Measurements from ENCODE around the gene PHACTR4.
"Not testable (repeated sequence)": the region's sequence is repeated elsewhere in the genome, so short reads cannot be mapped to it uniquely, and the experiment has no call there.

Gene PHACTR4

DNA sequence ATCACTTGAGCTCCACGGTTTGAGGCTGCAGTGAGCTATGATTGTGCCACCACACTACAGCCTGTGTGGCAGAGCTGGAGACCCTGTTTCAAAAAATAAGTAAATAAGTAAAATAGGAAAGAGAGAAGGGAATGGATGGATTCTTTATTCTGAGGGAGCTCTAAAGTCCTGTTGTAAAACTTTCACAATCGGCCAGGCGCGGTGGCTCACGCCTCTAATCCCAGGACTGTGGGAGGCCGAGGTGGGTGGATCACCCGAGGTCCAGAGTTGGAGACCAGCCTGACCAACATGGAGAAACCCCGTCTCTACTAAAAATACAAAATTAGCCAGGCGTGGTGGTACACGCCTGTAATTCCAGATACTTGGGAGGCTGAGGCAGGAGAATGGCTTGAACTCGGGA is 6.1 kb downstream of the PHACTR4 start:
- Histone ChIP-seq H2BK5ac (ENCODE audit: low read depth, low read length, poor library complexity, severe bottlenecking) (peak overlapping the region; percentile 22), H3K27ac (ENCODE audit: low read length, poor library complexity, severe bottlenecking) (peak overlapping the region; percentile 98), H3K4me1 (ENCODE audit: control insufficient read depth, insufficient read depth, low read depth, low read length) (peaks cover 16% of the 10 kb centered on the region), H2AK5ac (ENCODE audit: low read length, severe bottlenecking) (peak overlapping the region; percentile 10)
- H4K91ac ChIP-seq (ENCODE audit: low read length); H3K4me2 ChIP-seq (ENCODE audit: low read length, poor library complexity, severe bottlenecking); H3K9ac ChIP-seq (ENCODE audit: low read length); H3K79me1 ChIP-seq (replicated peaks; ENCODE audit: low read length, poor library complexity, severe bottlenecking); H3K9me3 ChIP-seq (ENCODE audit: control insufficient read depth, low read length); H3K18ac ChIP-seq (ENCODE audit: low read depth in 1 of 2, low read length in 2 of 2); H4K8ac ChIP-seq (ENCODE audit: low read length); H3K4ac ChIP-seq (ENCODE audit: low read depth in 1 of 2, low read length in 2 of 2); H3K36me3 ChIP-seq (ENCODE audit: control insufficient read depth in 1 of 2, insufficient read depth in 2 of 2, low read depth in 1 of 2, low read length in 2 of 2); H2BK120ac ChIP-seq (ENCODE audit: low read depth, low read length); H3K27me3 ChIP-seq (ENCODE audit: control insufficient read depth in 1 of 2, insufficient read depth in 1 of 2, low read length in 2 of 2); H3K14ac ChIP-seq (ENCODE audit: low read length in 2 of 2); H2BK15ac ChIP-seq (ENCODE audit: low read depth, poor library complexity, severe bottlenecking); H3K4me3 ChIP-seq (ENCODE audit: insufficient read depth in 1 of 2, low read depth in 1 of 2, low read length in 2 of 2); H3K23ac ChIP-seq (ENCODE audit: low read length in 2 of 2); DNase-seq; H2AFZ ChIP-seq (ENCODE audit: low read depth, low read length); H2BK12ac ChIP-seq (ENCODE audit: low read length in 2 of 2): not testable (repeated sequence)
- WGBS = 96% methylated on average over 10 of the region's 11 CpGs

DNA sequence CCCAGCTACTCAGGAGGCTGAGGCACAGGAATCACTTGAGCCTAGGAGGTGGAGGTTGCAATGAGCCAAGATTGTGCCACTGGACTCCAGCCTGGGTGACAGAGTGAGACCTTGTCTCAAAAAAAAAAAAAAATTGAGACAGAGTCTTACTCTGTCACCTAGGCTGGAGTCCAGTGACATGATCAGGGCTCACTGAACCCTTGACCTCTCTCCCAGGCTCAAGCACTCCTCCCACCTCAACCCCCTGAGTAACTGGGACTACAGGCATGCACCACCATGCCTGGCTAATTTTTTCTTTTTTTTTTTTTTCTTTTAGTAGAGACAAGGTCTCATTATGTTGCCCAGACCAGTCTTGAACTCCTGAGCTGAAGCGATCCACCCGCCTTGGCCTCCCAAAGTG is 6.7 kb downstream of the PHACTR4 start:
- H2BK120ac ChIP-seq (ENCODE audit: low read depth, low read length) = not testable (repeated sequence)

DNA sequence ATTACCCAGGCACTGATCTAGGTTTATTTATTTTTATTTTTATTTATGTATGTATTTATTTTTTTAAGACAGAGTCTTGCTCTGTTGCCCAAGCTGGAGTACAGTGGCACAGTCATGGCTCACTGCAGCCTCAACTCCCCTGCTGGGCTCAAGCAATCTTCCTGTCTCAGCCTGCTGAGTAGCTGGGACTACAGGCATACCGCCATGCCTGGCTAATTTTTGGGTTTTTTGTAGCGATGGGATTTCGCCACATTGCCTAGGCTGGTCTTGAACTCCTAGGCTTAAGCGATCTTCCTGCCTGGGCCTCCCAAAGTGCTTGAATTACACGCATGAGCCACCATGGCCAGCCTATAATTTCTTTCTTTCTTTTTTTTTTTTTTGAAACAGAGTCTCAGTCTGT is 9.4 kb downstream of the PHACTR4 start:
- Histone ChIP-seq H2BK5ac (ENCODE audit: low read depth, low read length, poor library complexity, severe bottlenecking) (no peak overlapping the region), H4K91ac (ENCODE audit: low read length) (no peak overlapping the region), H3K27me3 (ENCODE audit: control insufficient read depth in 1 of 2, insufficient read depth in 1 of 2, low read length in 2 of 2) (no peaks in the 10 kb centered on the region), H3K9ac (ENCODE audit: low read length) (no peak overlapping the region), H4K8ac (ENCODE audit: low read length) (no peak overlapping the region), H2AK5ac (ENCODE audit: low read length, severe bottlenecking) (no peak overlapping the region), H3K23ac (ENCODE audit: low read length in 2 of 2) (no peak overlapping the region), H3K4me3 (ENCODE audit: insufficient read depth in 1 of 2, low read depth in 1 of 2, low read length in 2 of 2) (no peak overlapping the region), H3K9me3 (ENCODE audit: control insufficient read depth, low read length) (no peaks in the 10 kb centered on the region), H3K4me1 (ENCODE audit: control insufficient read depth, insufficient read depth, low read depth, low read length) (peaks cover 10% of the 10 kb centered on the region), H3K4ac (ENCODE audit: low read depth in 1 of 2, low read length in 2 of 2) (no peak overlapping the region), H3K27ac (ENCODE audit: low read length, poor library complexity, severe bottlenecking) (no peak overlapping the region), H3K4me2 (ENCODE audit: low read length, poor library complexity, severe bottlenecking) (no peak overlapping the region), H3K36me3 (ENCODE audit: control insufficient read depth in 1 of 2, insufficient read depth in 2 of 2, low read depth in 1 of 2, low read length in 2 of 2) (no peaks in the 10 kb centered on the region), H2BK15ac (ENCODE audit: low read depth, poor library complexity, severe bottlenecking) (no peak overlapping the region), H3K79me1 (replicated peaks; ENCODE audit: low read length, poor library complexity, severe bottlenecking) (no peaks in the 10 kb centered on the region), H2BK12ac (ENCODE audit: low read length in 2 of 2) (no peak overlapping the region), H2BK120ac (ENCODE audit: low read depth, low read length) (no peak overlapping the region), H3K18ac (ENCODE audit: low read depth in 1 of 2, low read length in 2 of 2) (no peak overlapping the region), H3K14ac (ENCODE audit: low read length in 2 of 2) (peak overlapping the region in 1 of 2 experiments; percentile 60), H2AFZ (ENCODE audit: low read depth, low read length) (no peak overlapping the region)
- no peak for DNase-seq
- WGBS = 100% methylated on average over 5 of the region's 5 CpGs

More for the DNA sequence above, 6.7 kb downstream of the PHACTR4 start:
- peaks cover 13% of the 10 kb centered on the region for H3K4me1 ChIP-seq (ENCODE audit: control insufficient read depth, insufficient read depth, low read depth, low read length)
- not testable (repeated sequence) for H3K23ac ChIP-seq (ENCODE audit: low read length in 2 of 2); H3K36me3 ChIP-seq (ENCODE audit: control insufficient read depth in 1 of 2, insufficient read depth in 2 of 2, low read depth in 1 of 2, low read length in 2 of 2); H2BK5ac ChIP-seq (ENCODE audit: low read depth, low read length, poor library complexity, severe bottlenecking); H2BK12ac ChIP-seq (ENCODE audit: low read length in 2 of 2); H3K4ac ChIP-seq (ENCODE audit: low read depth in 1 of 2, low read length in 2 of 2); H3K9me3 ChIP-seq (ENCODE audit: control insufficient read depth, low read length); H3K79me1 ChIP-seq (replicated peaks; ENCODE audit: low read length, poor library complexity, severe bottlenecking); H3K9ac ChIP-seq (ENCODE audit: low read length); H3K4me3 ChIP-seq (ENCODE audit: insufficient read depth in 1 of 2, low read depth in 1 of 2, low read length in 2 of 2); H3K14ac ChIP-seq (ENCODE audit: low read length in 2 of 2); H4K91ac ChIP-seq (ENCODE audit: low read length); H2AK5ac ChIP-seq (ENCODE audit: low read length, severe bottlenecking); DNase-seq; H3K27me3 ChIP-seq (ENCODE audit: control insufficient read depth in 1 of 2, insufficient read depth in 1 of 2, low read length in 2 of 2); H2AFZ ChIP-seq (ENCODE audit: low read depth, low read length); H2BK15ac ChIP-seq (ENCODE audit: low read depth, poor library complexity, severe bottlenecking); H3K4me2 ChIP-seq (ENCODE audit: low read length, poor library complexity, severe bottlenecking); H3K18ac ChIP-seq (ENCODE audit: low read depth in 1 of 2, low read length in 2 of 2); H4K8ac ChIP-seq (ENCODE audit: low read length)
- peak overlapping the region; percentile 43 for H3K27ac ChIP-seq (ENCODE audit: low read length, poor library complexity, severe bottlenecking)
- WGBS = 91% methylated on average over 2 of the region's 2 CpGs

DNA sequence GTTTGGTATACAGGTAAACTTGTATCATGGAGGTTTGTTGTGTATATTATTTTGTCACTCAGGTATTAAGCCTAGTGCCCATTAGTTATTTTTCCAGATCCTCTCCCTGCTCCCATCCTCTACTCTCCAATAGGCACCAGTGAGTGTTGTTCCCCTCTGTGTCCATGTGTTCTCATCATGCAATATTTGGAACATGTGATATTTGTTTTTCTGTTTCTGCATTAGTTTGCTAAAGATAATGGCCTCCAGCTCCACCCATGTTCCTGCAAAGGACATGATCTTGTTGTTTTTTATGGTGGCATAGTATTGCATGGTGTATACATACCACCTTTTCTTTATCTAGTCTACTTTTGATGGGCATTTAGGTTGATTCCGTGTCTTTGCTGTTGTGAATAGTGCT is 10.9 kb downstream of the PHACTR4 start:
- H2BK5ac ChIP-seq (ENCODE audit: low read depth, low read length, poor library complexity, severe bottlenecking) = no peak overlapping the region
- no peak overlapping the region for H4K8ac ChIP-seq (ENCODE audit: low read length)
- H3K27ac ChIP-seq (ENCODE audit: low read length, poor library complexity, severe bottlenecking) = no peak overlapping the region
- H2BK12ac ChIP-seq (ENCODE audit: low read length in 2 of 2) = no peak overlapping the region
- no peaks in the 10 kb centered on the region for H3K79me1 ChIP-seq (replicated peaks; ENCODE audit: low read length, poor library complexity, severe bottlenecking)
- no peak overlapping the region for H3K23ac ChIP-seq (ENCODE audit: low read length in 2 of 2)
- H3K18ac ChIP-seq (ENCODE audit: low read depth in 1 of 2, low read length in 2 of 2) = no peak overlapping the region
- H3K14ac ChIP-seq (ENCODE audit: low read length in 2 of 2) = no peak overlapping the region
- no peaks in the 10 kb centered on the region for H3K9me3 ChIP-seq (ENCODE audit: control insufficient read depth, low read length)
- no peak for DNase-seq
- no peak overlapping the region for H3K4me2 ChIP-seq (ENCODE audit: low read length, poor library complexity, severe bottlenecking)
- no peak overlapping the region for H2BK120ac ChIP-seq (ENCODE audit: low read depth, low read length)
- H4K91ac ChIP-seq (ENCODE audit: low read length) = no peak overlapping the region
- no peak overlapping the region for H2BK15ac ChIP-seq (ENCODE audit: low read depth, poor library complexity, severe bottlenecking)
- no CpG with 5 or more reads among the region's 1 CpG for WGBS
- no peaks in the 10 kb centered on the region for H3K27me3 ChIP-seq (ENCODE audit: control insufficient read depth in 1 of 2, insufficient read depth in 1 of 2, low read length in 2 of 2)
- no peak overlapping the region for H2AK5ac ChIP-seq (ENCODE audit: low read length, severe bottlenecking)
- H3K9ac ChIP-seq (ENCODE audit: low read length) = no peak overlapping the region
- no peak overlapping the region for H3K4me3 ChIP-seq (ENCODE audit: insufficient read depth in 1 of 2, low read depth in 1 of 2, low read length in 2 of 2)
- H2AFZ ChIP-seq (ENCODE audit: low read depth, low read length) = no peak overlapping the region
- H3K4ac ChIP-seq (ENCODE audit: low read depth in 1 of 2, low read length in 2 of 2) = no peak overlapping the region
- H3K4me1 ChIP-seq (ENCODE audit: control insufficient read depth, insufficient read depth, low read depth, low read length) = peaks cover 9% of the 10 kb centered on the region
- H3K36me3 ChIP-seq (ENCODE audit: control insufficient read depth in 1 of 2, insufficient read depth in 2 of 2, low read depth in 1 of 2, low read length in 2 of 2) = no peaks in the 10 kb centered on the region

All from mesenchymal stem cell (in vitro differentiated cells and primary cell).